Skin of body (tissue), 2 donors: ENCODE data around the gene CYBC1. TPM values are rescaled to one million over a fixed set of nuclear protein-coding genes. Genes with fewer than 3 reads are reported as not detected.

Source experiments
- small RNA-seq: library from RNA; depleted of rRNA; stranded (forward); fragments of <200 nt; gene quantifications from one replicate; pipeline ENCODE3, GENCODE V24; 2014; ENCODE audit warnings: low replicate concordance
- total RNA-seq: library from RNA; depleted of rRNA; stranded (reverse); fragments of >200 nt; gene quantifications from one replicate; pipeline ENCODE4 v1.2.3, GENCODE V29; 2014

Gene CYBC1
- total RNA-seq, 1 donor from 2014 or later: 24.8 TPM

Small RNAs within 50 kb of the gene (small RNA-seq; reads per million reads assigned to genes)
- gene RF00019: not detected

Other genes starting within 250 kb of the CYBC1 start
- gene CCDC57, start 237.9 kb downstream of the CYBC1 start, total RNA-seq: 22.6 TPM
- gene SLC16A3, start 221.7 kb downstream of the CYBC1 start, total RNA-seq: 16.3 TPM
- 40.5 TPM for gene CSNK1D, start 177.1 kb downstream of the CYBC1 start, total RNA-seq
- gene CD7, start 133.1 kb downstream of the CYBC1 start, total RNA-seq: 0.30 TPM
- 11.7 TPM for gene SECTM1, start 117.0 kb downstream of the CYBC1 start, total RNA-seq
- not detected for gene TEX19, start 91.5 kb downstream of the CYBC1 start, total RNA-seq
- 0.20 TPM for gene UTS2R, start 79.0 kb downstream of the CYBC1 start, total RNA-seq
- 14.8 TPM for gene HEXD, start 32.4 kb downstream of the CYBC1 start, total RNA-seq
- gene OGFOD3, start 32.2 kb downstream of the CYBC1 start, total RNA-seq: 13.5 TPM
- gene NARF, start 8.0 kb upstream of the CYBC1 start, total RNA-seq: 36.0 TPM
- 25.4 TPM for gene FOXK2, start 69.0 kb upstream of the CYBC1 start, total RNA-seq
- 54.9 TPM for gene WDR45B, start 197.7 kb upstream of the CYBC1 start, total RNA-seq
- 7.5 TPM for gene RAB40B, start 247.9 kb upstream of the CYBC1 start, total RNA-seq